AG20443 (cell line): ENCODE measurements around the gene MAGEC3.

ENCODE experiments used
- DNase-seq: peaks from one replicate; pipeline ENCODE4 v3.0.0; 2012; ENCODE audit warnings: low spot score, mixed read lengths

MAGEC3 gene

GRCh38 chrX:141947350-141947749 is 109.2 kb downstream of the MAGEC3 start:
- no peak for DNase-seq
